OCI-LY3 (cell line): ENCODE measurements around the gene TLCD5.

Source experiments
- CTCF ChIP-seq: fragments of 200-600, 300-600 bp; sonication (generic); IDR thresholded peaks from 2 replicates; pipeline ENCODE4 v1.5.1; 2014; ENCODE audit warnings: antibody characterized with exemption, low read length, low read depth
- EZH2phosphoT487 ChIP-seq: fragments of 200-600 bp; shearing (Covaris generic); IDR thresholded peaks from 2 replicates; pipeline ENCODE4 v1.6.1; 2018; ENCODE audit warnings: antibody characterized with exemption, mixed run types, low read depth

GRCh38 chr11:120326845-120327281, 1.8 kb downstream of the TLCD5 start:
- no peak for TF ChIP-seq CTCF
- TF ChIP-seq EZH2phosphoT487, result no peak
